ENCODE results near the gene MED4. TPM values are rescaled to one million over a fixed set of nuclear protein-coding genes. Genes with fewer than 3 reads are reported as not detected.

The MED4 gene
- total RNA-seq, 1 experiment from 2014 or later, result 51.7 TPM

GRCh38 chr13:48097793-48098192 lies 2.9 kb upstream of the MED4 start:
- DNase-seq (ENCODE audit: low spot score), result no peak
- no peaks in the 10 kb centered on the region for H3K9me3 ChIP-seq (ENCODE audit: low read depth, low read length, poor library complexity, severe bottlenecking)
- no peaks in the 10 kb centered on the region for H3K27me3 ChIP-seq (replicated peaks; ENCODE audit: insufficient read depth, low read depth, low read length, poor library complexity)
- H3K36me3 ChIP-seq (ENCODE audit: insufficient read depth, low read length, poor library complexity, severe bottlenecking), result no peaks in the 10 kb centered on the region
- POLR2A ChIA-PET (ENCODE audit: low non-redundant PET), result no interaction called here
- intact Hi-C loops (cut with micrococcal nuclease; ENCODE audit: unreplicated experiment), result no loop called here
- TF ChIP-seq EZH2 (IDR thresholded peaks at IDR 0.05; ENCODE audit: borderline replicate concordance, low read depth, low read length, poor library complexity, severe bottlenecking), result no peak
- TF ChIP-seq, protein P1, sequence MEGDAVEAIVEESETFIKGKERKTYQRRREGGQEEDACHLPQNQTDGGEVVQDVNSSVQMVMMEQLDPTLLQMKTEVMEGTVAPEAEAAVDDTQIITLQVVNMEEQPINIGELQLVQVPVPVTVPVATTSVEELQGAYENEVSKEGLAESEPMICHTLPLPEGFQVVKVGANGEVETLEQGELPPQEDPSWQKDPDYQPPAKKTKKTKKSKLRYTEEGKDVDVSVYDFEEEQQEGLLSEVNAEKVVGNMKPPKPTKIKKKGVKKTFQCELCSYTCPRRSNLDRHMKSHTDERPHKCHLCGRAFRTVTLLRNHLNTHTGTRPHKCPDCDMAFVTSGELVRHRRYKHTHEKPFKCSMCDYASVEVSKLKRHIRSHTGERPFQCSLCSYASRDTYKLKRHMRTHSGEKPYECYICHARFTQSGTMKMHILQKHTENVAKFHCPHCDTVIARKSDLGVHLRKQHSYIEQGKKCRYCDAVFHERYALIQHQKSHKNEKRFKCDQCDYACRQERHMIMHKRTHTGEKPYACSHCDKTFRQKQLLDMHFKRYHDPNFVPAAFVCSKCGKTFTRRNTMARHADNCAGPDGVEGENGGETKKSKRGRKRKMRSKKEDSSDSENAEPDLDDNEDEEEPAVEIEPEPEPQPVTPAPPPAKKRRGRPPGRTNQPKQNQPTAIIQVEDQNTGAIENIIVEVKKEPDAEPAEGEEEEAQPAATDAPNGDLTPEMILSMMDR (conservative IDR thresholded peaks at IDR 0.05; ENCODE audit: low read depth, low read length), result no peak
- CTCF ChIA-PET, result no interaction called here
- H3K27ac ChIP-seq (ENCODE audit: low read depth, low read length, poor library complexity, severe bottlenecking), result no peak overlapping the region
- H3K4me1 ChIP-seq (ENCODE audit: insufficient read depth, low read length, poor library complexity, severe bottlenecking), result peaks cover 14% of the 10 kb centered on the region
- no peak overlapping the region for H3K4me3 ChIP-seq (ENCODE audit: low read depth, low read length, poor library complexity, severe bottlenecking)
- no TSS peak for BruUV-seq (replicated peaks)

DNA sequence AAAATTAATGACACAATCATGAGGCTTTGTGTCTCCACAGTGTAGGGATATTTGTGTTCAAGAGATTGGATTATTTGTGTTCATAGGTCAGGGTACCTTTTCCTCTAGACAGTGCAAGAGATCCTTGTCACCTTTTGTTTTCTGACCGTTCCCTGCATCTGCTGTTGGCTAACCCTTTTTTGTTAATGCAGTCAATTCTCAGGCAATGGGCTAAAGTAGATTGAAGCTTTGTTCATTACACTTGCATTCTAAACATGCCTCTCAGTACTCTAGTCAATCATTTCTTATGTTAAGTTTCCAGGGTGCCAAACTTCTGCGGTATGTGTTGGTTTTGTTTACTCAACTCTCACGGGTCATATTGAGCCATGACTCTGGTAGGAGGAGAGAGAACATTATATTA lies 1.8 kb upstream of the MED4 start:
- H3K4me3 ChIP-seq (ENCODE audit: low read depth, low read length, poor library complexity, severe bottlenecking), result no peak overlapping the region
- POLR2A ChIA-PET (ENCODE audit: low non-redundant PET), result no interaction called here
- no TSS peak for BruUV-seq (replicated peaks)
- TF ChIP-seq EZH2 (IDR thresholded peaks at IDR 0.05; ENCODE audit: borderline replicate concordance, low read depth, low read length, poor library complexity, severe bottlenecking), result no peak
- TF ChIP-seq, protein P1 (conservative IDR thresholded peaks at IDR 0.05; ENCODE audit: low read depth, low read length), result no peak
- no peaks in the 10 kb centered on the region for H3K9me3 ChIP-seq (ENCODE audit: low read depth, low read length, poor library complexity, severe bottlenecking)
- DNase-seq (ENCODE audit: low spot score), result no peak
- peaks cover 15% of the 10 kb centered on the region for H3K4me1 ChIP-seq (ENCODE audit: insufficient read depth, low read length, poor library complexity, severe bottlenecking)
- no peak overlapping the region for H3K27ac ChIP-seq (ENCODE audit: low read depth, low read length, poor library complexity, severe bottlenecking)
- no peaks in the 10 kb centered on the region for H3K36me3 ChIP-seq (ENCODE audit: insufficient read depth, low read length, poor library complexity, severe bottlenecking)
- CTCF ChIA-PET, result no interaction called here
- no peaks in the 10 kb centered on the region for H3K27me3 ChIP-seq (replicated peaks; ENCODE audit: insufficient read depth, low read depth, low read length, poor library complexity)
- intact Hi-C loops (cut with micrococcal nuclease; ENCODE audit: unreplicated experiment), result no loop called here

DNA sequence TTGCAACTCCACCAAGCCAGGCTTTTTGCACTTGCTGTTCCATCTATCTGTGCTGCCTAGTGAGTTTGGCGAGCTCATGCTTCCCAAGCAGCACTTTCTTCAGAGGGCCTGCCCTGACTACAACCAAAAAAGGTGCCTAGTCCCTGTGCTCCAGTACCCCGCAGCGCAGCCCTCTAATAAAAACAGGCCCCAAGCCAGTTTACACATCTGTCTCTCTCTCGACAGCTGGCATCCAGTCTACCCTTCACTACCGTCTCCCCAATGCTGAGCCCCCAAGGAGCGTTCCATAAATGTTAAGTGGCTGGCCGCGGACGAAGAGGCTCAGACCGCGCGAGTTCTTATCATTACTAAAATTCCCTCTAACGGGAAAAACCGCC lies 512 bp downstream of the MED4 start:
- TSS peak; percentile 54 for BruUV-seq (replicated peaks)
- POLR2A ChIA-PET (ENCODE audit: low non-redundant PET), result no interaction called here

More for the DNA sequence above, 512 bp downstream of the MED4 start:
- Histone ChIP-seq H3K4me1 (ENCODE audit: insufficient read depth, low read length, poor library complexity, severe bottlenecking) (peaks cover 15% of the 10 kb centered on the region), H3K27me3 (replicated peaks; ENCODE audit: insufficient read depth, low read depth, low read length, poor library complexity) (no peaks in the 10 kb centered on the region), H3K27ac (ENCODE audit: low read depth, low read length, poor library complexity, severe bottlenecking) (peak overlapping the region; percentile 95), H3K4me3 (ENCODE audit: low read depth, low read length, poor library complexity, severe bottlenecking) (peak overlapping the region; percentile 85), H3K36me3 (ENCODE audit: insufficient read depth, low read length, poor library complexity, severe bottlenecking) (no peaks in the 10 kb centered on the region), H3K9me3 (ENCODE audit: low read depth, low read length, poor library complexity, severe bottlenecking) (no peaks in the 10 kb centered on the region)
- peak; percentile 15 for DNase-seq (ENCODE audit: low spot score)
- TF ChIP-seq EZH2 (IDR thresholded peaks at IDR 0.05; ENCODE audit: borderline replicate concordance, low read depth, low read length, poor library complexity, severe bottlenecking), result no peak
- TF ChIP-seq, protein P1 (conservative IDR thresholded peaks at IDR 0.05; ENCODE audit: low read depth, low read length), result no peak
- intact Hi-C loops (cut with micrococcal nuclease; ENCODE audit: unreplicated experiment), result no loop called here
- CTCF ChIA-PET, result interaction anchor here (0.7 kb wide), 1 partner anchor 48 kb away, joined by 3 read pairs; no protein-coding TSS in a partner anchor

Measured in A673 (cell line).